ENCODE results near the gene ORC2. TPM values are rescaled to one million over a fixed set of nuclear protein-coding genes. Genes with fewer than 3 reads are reported as not detected.

ORC2 gene
- total RNA-seq, 1 experiment from 2014 or later = 56.0 TPM

DNA sequence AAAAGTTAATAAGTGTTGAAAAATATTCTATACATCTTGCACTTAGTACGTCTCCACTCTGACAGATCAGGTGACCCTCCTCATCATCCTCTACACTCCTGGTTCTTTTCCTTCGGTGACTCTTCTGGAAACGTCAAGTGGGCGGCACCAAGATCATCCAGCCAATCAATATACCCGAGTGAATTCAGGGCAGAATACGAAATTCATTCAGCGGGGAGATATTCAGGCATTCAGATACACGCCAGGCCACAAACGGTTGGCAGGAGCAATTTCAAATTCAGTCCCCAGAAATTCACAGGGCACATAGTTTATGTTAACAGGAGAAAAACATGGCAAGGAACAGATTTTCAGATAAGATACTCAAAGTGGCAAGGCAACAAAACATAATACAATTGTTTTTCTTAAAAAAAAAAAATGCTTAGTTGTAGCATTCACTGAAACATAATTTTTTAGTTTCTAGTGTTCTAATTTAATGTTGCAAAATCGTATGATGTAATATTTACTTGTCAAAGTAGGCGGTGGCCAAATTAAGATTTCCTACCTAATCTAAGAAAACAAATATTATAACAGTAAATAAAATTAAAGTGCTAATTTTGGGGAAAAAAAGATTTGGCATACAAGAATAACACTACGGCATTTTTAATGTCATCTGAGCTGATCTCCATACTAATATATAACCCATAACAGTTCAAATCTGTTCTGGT, 103.2 kb downstream of the ORC2 start (continued):
- TF ChIP-seq ATF6 (CRISPR knock-in tag; IDR thresholded peaks at IDR 0.05) (no peak), IRF2 (CRISPR knock-in tag; IDR thresholded peaks at IDR 0.05; ENCODE audit: borderline replicate concordance, low read depth) (no peak)

Other genes starting within 250 kb of the ORC2 start
- 191 to 255 TPM (median 208 TPM) in 3 replicates for gene BZW1, start 151.8 kb downstream of the ORC2 start, total RNA-seq (2021)
- 25.5 to 29.5 TPM (median 25.7 TPM) in 3 replicates for gene CLK1, start 99.0 kb downstream of the ORC2 start, total RNA-seq (2021)
- gene PPIL3, start 74.6 kb downstream of the ORC2 start, total RNA-seq (2021) = 39.3 to 51.8 TPM (median 49.9 TPM) in 3 replicates
- 49.1 to 51.2 TPM (median 50.6 TPM) in 3 replicates for gene NIF3L1, start 74.3 kb downstream of the ORC2 start, total RNA-seq (2021)
- gene HYCC2, start 108.0 kb upstream of the ORC2 start, total RNA-seq (2021) = 8.8 to 10.4 TPM (median 9.1 TPM) in 3 replicates
- gene NDUFB3, start 108.3 kb upstream of the ORC2 start, total RNA-seq (2021) = 65.5 to 70.9 TPM (median 66.8 TPM) in 3 replicates
- 18.2 to 21.5 TPM (median 19.9 TPM) in 3 replicates for gene CFLAR, start 152.5 kb upstream of the ORC2 start, total RNA-seq (2021)
- 2.8 to 2.9 TPM (median 2.8 TPM) in 3 replicates for gene CASP10, start 219.5 kb upstream of the ORC2 start, total RNA-seq (2021)

All from WTC11 (cell line).